ENCODE results near the gene SSR2. TPM values are rescaled to one million over a fixed set of nuclear protein-coding genes. Genes with fewer than 3 reads are reported as not detected.

Gene SSR2
- total and polyA plus RNA-seq, 2 experiments from 2014 or later, result 136 to 291 TPM

- peaks cover 22% of the 10 kb centered on the region for H3F3A ChIP-seq (replicated peaks; ENCODE audit: low read depth)
- H4K20me1 ChIP-seq (replicated peaks; ENCODE audit: insufficient read depth), result peaks cover 53% of the 10 kb centered on the region
- H3K27ac Mint-ChIP-seq, result peak overlapping the region; percentile 8
These were observed 45.2 kb downstream of the SSR2 start for GRCh38 chr1:155975375-155976061.

More at GRCh38 chr1:155975375-155976061, 45.2 kb downstream of the SSR2 start:
- Histone ChIP-seq H3K4me1 (ENCODE audit: insufficient read depth) (peaks cover 70% of the 10 kb centered on the region), H3K9me2 (ENCODE audit: insufficient read depth) (no peaks in the 10 kb centered on the region), H3K27me3 (ENCODE audit: insufficient read depth) (no peaks in the 10 kb centered on the region), H3K4me2 (peak overlapping the region; percentile 82), H3K36me3 (ENCODE audit: insufficient read depth) (no peaks in the 10 kb centered on the region), H2AFZ (no peak overlapping the region), H3K4me3 (peak overlapping the region; percentile 96), H3K27ac (ENCODE audit: low read depth) (peak overlapping the region; percentile 79), H3K79me2 (replicated peaks; ENCODE audit: insufficient read depth) (peaks cover 73% of the 10 kb centered on the region)
- no peaks in the 10 kb centered on the region for H3K9me3 Mint-ChIP-seq
- H3K4me3 Mint-ChIP-seq, result peak overlapping the region; percentile 84
- ATAC-seq (no peak), DNase-seq (ENCODE audit: low spot score) (no peak)
- peaks cover 26% of the 10 kb centered on the region for H3K27me3 Mint-ChIP-seq (ENCODE audit: insufficient read depth, low read depth, poor library complexity)
- peaks cover 71% of the 10 kb centered on the region for H3K4me1 Mint-ChIP-seq
- TF ChIP-seq EZH2phosphoT487 (IDR thresholded peaks at IDR 0.05; ENCODE audit: unreplicated experiment) (no peak), CREB1 (CRISPR knock-in tag; IDR thresholded peaks at IDR 0.05; ENCODE audit: low read depth) (no peak), JUNB (IDR thresholded peaks at IDR 0.05; ENCODE audit: unreplicated experiment) (no peak), NANOG (IDR thresholded peaks at IDR 0.05; ENCODE audit: borderline replicate concordance) (no peak), STAT1 (IDR thresholded peaks at IDR 0.05; ENCODE audit: unreplicated experiment) (no peak), ZNF331 (CRISPR knock-in tag; IDR thresholded peaks at IDR 0.05; ENCODE audit: low read depth) (no peak), ZNF114 (CRISPR knock-in tag; IDR thresholded peaks at IDR 0.05) (no peak), ETS1 (IDR thresholded peaks at IDR 0.05) (no peak), EZH2 (IDR thresholded peaks at IDR 0.05; ENCODE audit: low read depth, unreplicated experiment) (no peak), ZNF462 (CRISPR knock-in tag; IDR thresholded peaks at IDR 0.05) (no peak), POLR2AphosphoS5 (IDR thresholded peaks at IDR 0.05; ENCODE audit: low read depth) (no peak)
- TF ChIP-seq, protein P1, sequence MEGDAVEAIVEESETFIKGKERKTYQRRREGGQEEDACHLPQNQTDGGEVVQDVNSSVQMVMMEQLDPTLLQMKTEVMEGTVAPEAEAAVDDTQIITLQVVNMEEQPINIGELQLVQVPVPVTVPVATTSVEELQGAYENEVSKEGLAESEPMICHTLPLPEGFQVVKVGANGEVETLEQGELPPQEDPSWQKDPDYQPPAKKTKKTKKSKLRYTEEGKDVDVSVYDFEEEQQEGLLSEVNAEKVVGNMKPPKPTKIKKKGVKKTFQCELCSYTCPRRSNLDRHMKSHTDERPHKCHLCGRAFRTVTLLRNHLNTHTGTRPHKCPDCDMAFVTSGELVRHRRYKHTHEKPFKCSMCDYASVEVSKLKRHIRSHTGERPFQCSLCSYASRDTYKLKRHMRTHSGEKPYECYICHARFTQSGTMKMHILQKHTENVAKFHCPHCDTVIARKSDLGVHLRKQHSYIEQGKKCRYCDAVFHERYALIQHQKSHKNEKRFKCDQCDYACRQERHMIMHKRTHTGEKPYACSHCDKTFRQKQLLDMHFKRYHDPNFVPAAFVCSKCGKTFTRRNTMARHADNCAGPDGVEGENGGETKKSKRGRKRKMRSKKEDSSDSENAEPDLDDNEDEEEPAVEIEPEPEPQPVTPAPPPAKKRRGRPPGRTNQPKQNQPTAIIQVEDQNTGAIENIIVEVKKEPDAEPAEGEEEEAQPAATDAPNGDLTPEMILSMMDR (conservative IDR thresholded peaks at IDR 0.05; ENCODE audit: low read depth in 2 of 2), result no peak
- TF ChIP-seq, protein P2, sequence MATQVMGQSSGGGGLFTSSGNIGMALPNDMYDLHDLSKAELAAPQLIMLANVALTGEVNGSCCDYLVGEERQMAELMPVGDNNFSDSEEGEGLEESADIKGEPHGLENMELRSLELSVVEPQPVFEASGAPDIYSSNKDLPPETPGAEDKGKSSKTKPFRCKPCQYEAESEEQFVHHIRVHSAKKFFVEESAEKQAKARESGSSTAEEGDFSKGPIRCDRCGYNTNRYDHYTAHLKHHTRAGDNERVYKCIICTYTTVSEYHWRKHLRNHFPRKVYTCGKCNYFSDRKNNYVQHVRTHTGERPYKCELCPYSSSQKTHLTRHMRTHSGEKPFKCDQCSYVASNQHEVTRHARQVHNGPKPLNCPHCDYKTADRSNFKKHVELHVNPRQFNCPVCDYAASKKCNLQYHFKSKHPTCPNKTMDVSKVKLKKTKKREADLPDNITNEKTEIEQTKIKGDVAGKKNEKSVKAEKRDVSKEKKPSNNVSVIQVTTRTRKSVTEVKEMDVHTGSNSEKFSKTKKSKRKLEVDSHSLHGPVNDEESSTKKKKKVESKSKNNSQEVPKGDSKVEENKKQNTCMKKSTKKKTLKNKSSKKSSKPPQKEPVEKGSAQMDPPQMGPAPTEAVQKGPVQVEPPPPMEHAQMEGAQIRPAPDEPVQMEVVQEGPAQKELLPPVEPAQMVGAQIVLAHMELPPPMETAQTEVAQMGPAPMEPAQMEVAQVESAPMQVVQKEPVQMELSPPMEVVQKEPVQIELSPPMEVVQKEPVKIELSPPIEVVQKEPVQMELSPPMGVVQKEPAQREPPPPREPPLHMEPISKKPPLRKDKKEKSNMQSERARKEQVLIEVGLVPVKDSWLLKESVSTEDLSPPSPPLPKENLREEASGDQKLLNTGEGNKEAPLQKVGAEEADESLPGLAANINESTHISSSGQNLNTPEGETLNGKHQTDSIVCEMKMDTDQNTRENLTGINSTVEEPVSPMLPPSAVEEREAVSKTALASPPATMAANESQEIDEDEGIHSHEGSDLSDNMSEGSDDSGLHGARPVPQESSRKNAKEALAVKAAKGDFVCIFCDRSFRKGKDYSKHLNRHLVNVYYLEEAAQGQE (IDR thresholded peaks at IDR 0.05; ENCODE audit: unreplicated experiment), result no peak
- H3K36me3 Mint-ChIP-seq (ENCODE audit: low read depth), result peaks cover 7% of the 10 kb centered on the region
